ENCODE results near the gene ZBTB20. TPM values are rescaled to one million over a fixed set of nuclear protein-coding genes. Genes with fewer than 3 reads are reported as not detected.

Gene ZBTB20
- total and polyA plus RNA-seq, 10 of the 15 experiments (the other 5 are each of a cell fraction or from before 2014, with no cell fraction given) = 0.20 to 5.5 (median 2.2) TPM

DNA sequence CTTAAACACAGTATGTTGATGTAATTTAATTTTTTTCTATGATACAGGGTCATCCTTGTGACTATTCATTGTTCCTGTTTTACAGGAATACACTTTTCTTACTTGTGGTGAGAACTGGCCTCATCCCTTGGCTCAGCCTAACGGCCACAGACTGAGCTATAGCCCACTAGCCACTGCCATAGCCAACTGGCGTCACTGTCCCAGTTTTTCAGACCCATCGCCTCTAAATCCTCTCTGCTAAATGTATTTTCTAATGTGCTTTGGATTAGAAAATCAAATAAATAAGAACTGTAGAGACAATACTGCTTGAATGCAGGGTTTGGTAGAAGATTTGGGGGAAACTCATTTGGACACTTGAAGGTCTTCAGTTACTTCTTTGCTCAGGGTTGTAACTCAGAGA lies 740.2 kb downstream of the ZBTB20 start (continued):
- TF ChIP-seq, protein P1, sequence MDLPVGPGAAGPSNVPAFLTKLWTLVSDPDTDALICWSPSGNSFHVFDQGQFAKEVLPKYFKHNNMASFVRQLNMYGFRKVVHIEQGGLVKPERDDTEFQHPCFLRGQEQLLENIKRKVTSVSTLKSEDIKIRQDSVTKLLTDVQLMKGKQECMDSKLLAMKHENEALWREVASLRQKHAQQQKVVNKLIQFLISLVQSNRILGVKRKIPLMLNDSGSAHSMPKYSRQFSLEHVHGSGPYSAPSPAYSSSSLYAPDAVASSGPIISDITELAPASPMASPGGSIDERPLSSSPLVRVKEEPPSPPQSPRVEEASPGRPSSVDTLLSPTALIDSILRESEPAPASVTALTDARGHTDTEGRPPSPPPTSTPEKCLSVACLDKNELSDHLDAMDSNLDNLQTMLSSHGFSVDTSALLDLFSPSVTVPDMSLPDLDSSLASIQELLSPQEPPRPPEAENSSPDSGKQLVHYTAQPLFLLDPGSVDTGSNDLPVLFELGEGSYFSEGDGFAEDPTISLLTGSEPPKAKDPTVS (IDR thresholded peaks at IDR 0.05; ENCODE audit: low read depth, low read length) = no peak
- no peak for TF ChIP-seq CBX5 (IDR thresholded peaks at IDR 0.05; ENCODE audit: low read depth)
- no peak for TF ChIP-seq HCFC1 (IDR thresholded peaks at IDR 0.05; ENCODE audit: low read length)
- no peak for TF ChIP-seq RCOR1 (conservative IDR thresholded peaks at IDR 0.05; ENCODE audit: low read depth, low read length)
- TF ChIP-seq, protein P2, sequence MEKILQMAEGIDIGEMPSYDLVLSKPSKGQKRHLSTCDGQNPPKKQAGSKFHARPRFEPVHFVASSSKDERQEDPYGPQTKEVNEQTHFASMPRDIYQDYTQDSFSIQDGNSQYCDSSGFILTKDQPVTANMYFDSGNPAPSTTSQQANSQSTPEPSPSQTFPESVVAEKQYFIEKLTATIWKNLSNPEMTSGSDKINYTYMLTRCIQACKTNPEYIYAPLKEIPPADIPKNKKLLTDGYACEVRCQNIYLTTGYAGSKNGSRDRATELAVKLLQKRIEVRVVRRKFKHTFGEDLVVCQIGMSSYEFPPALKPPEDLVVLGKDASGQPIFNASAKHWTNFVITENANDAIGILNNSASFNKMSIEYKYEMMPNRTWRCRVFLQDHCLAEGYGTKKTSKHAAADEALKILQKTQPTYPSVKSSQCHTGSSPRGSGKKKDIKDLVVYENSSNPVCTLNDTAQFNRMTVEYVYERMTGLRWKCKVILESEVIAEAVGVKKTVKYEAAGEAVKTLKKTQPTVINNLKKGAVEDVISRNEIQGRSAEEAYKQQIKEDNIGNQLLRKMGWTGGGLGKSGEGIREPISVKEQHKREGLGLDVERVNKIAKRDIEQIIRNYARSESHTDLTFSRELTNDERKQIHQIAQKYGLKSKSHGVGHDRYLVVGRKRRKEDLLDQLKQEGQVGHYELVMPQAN (conservative IDR thresholded peaks at IDR 0.05) = no peak
- no peak for TF ChIP-seq TCF12 (IDR thresholded peaks at IDR 0.05; ENCODE audit: low read depth, low read length)
- TF ChIP-seq, protein P3, sequence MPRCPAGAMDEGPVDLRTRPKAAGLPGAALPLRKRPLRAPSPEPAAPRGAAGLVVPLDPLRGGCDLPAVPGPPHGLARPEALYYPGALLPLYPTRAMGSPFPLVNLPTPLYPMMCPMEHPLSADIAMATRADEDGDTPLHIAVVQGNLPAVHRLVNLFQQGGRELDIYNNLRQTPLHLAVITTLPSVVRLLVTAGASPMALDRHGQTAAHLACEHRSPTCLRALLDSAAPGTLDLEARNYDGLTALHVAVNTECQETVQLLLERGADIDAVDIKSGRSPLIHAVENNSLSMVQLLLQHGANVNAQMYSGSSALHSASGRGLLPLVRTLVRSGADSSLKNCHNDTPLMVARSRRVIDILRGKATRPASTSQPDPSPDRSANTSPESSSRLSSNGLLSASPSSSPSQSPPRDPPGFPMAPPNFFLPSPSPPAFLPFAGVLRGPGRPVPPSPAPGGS (IDR thresholded peaks at IDR 0.05; ENCODE audit: borderline replicate concordance, insufficient read depth, low read depth, low read length, poor library complexity, severe bottlenecking) = no peak
- TF ChIP-seq, protein P4, sequence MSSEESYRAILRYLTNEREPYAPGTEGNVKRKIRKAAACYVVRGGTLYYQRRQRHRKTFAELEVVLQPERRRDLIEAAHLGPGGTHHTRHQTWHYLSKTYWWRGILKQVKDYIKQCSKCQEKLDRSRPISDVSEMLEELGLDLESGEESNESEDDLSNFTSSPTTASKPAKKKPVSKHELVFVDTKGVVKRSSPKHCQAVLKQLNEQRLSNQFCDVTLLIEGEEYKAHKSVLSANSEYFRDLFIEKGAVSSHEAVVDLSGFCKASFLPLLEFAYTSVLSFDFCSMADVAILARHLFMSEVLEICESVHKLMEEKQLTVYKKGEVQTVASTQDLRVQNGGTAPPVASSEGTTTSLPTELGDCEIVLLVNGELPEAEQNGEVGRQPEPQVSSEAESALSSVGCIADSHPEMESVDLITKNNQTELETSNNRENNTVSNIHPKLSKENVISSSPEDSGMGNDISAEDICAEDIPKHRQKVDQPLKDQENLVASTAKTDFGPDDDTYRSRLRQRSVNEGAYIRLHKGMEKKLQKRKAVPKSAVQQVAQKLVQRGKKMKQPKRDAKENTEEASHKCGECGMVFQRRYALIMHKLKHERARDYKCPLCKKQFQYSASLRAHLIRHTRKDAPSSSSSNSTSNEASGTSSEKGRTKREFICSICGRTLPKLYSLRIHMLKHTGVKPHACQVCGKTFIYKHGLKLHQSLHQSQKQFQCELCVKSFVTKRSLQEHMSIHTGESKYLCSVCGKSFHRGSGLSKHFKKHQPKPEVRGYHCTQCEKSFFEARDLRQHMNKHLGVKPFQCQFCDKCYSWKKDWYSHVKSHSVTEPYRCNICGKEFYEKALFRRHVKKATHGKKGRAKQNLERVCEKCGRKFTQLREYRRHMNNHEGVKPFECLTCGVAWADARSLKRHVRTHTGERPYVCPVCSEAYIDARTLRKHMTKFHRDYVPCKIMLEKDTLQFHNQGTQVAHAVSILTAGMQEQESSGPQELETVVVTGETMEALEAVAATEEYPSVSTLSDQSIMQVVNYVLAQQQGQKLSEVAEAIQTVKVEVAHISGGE (CRISPR knock-in tag; IDR thresholded peaks at IDR 0.05) = no peak
- no peak for TF ChIP-seq JUNB (IDR thresholded peaks at IDR 0.05)
- TF ChIP-seq RBBP5 (conservative IDR thresholded peaks at IDR 0.05) = no peak
